GM08714 (cell line): Measurements from ENCODE around the gene LRRN3.
"Not testable (repeated sequence)": the region's sequence is repeated elsewhere in the genome, so short reads cannot be mapped to it uniquely, and the experiment has no call there.

Source experiments
- H3K4me3 ChIP-seq: fragments of 200-500 bp; sonication (Bioruptor generic); 2 replicates; pipeline ENCODE4 v1.5.1; 2014; ENCODE audit warnings: mild to moderate bottlenecking, low read length, inconsistent platforms
- ZNF274 ChIP-seq: IDR thresholded peaks from 2 replicates; pipeline ENCODE4 v1.6.1; 2012; ENCODE audit warnings: mild to moderate bottlenecking, low read depth, low read length

LRRN3 gene

DNA sequence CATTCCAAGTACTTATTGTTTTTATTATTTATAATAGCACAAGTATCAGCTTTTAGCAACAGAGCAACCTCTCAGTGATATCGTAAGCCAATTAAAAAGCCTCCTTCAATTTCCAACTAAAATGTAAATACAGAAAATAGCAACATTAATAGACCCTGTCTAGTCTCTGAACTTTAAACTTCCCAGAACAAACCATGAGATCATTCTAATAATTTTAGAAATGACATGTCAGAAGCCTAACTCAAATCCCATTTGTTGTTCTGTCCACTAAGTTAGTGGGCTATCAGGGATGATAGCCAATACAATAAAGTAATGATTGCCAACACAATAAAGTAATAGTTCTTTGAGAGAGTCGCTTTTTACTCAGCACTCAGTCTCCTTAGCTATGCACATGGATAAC is 22.3 kb upstream of the LRRN3 start:
- no peak overlapping the region for H3K4me3 ChIP-seq
- no peak for TF ChIP-seq ZNF274

DNA sequence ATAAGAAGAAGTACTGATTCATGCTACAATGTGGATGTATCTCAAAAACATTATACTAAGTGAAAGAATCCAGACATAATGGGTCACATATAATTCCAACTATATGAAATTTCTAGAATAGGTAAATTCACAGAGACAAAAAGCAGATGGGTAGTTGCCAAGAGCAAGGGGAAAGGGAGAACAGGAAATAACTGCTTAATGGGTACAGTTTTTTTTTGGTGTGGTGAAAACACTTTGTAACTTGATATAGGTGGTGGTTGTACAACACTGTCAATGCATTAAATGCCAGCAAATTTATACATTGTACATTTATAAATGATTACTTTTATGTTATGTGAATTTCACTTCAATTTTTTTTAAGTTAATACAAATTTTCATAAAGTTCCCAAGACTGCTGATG is 19.4 kb upstream of the LRRN3 start:
- TF ChIP-seq ZNF274, result no peak

DNA sequence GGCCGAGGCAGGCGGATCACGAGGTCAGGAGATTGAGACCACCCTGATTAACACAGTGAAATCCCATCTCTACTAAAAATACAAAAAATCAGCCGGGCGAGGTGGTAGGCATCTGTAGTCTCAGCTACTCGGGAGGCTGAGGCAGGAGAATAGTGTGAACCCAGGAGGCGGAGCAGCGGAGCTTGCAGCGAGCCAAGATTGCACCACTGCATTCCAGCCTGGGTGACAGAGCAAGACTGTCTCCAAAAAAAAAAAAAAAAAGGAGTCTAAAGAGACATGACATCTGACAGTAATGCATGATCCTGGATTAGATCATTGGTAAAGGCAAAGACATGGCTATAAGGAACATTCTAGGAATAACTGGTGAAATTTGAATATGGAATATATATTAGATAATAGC is 18.3 kb upstream of the LRRN3 start:
- not testable (repeated sequence) for H3K4me3 ChIP-seq

More for the DNA sequence above, 19.4 kb upstream of the LRRN3 start:
- no peak overlapping the region for H3K4me3 ChIP-seq

DNA sequence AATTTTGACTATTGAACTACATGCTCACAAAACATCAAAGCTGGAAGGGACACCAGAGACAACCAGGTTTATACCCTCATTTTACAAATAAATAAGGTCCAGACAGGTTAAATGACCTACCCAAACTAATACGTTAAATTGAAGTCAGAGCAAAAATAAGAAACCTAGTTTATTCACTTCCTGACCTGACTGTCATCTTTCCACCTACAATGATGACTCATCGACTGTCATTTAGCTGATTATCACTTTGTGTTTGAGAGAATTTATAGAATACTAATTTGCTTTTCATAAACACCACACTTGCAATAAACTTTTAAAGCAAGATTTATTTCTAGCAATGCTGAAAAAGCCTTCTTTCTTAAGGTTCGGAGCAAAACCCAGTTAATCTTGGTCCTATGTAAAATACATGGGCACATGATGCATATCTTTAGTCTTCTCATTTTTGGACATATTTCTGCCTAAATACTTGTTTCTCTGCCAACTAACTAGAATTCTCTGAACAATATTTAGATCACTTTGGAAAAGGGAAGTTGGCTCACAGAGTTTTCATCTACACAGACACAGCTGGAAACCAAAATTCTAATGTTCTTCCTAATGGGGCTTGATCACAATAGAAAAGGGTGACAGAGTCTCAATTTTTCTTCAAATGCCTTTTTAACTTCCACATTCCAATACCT is 16.7 kb upstream of the LRRN3 start:
- no peak for TF ChIP-seq ZNF274
- no peak overlapping the region for H3K4me3 ChIP-seq

DNA sequence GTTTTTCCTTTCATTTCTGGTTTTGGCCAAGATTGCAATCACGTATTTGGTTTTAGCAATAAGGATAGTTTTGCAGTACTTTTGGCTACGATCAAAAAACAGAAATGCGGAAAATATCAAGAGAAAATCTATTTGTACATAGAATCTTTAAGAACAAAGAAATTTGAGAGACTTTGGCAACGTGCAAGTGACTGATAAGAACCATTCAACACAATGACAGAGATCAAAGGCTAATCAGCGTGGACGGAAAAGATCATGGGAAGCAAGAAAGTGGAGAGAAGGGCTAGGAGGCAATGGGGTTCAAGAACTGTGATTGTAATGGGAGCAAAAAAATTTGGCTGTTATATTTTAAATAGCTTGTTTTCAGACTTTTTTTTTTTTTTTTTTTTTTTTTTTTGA is 16.2 kb upstream of the LRRN3 start:
- TF ChIP-seq ZNF274, result no peak
- H3K4me3 ChIP-seq, result no peak overlapping the region

DNA sequence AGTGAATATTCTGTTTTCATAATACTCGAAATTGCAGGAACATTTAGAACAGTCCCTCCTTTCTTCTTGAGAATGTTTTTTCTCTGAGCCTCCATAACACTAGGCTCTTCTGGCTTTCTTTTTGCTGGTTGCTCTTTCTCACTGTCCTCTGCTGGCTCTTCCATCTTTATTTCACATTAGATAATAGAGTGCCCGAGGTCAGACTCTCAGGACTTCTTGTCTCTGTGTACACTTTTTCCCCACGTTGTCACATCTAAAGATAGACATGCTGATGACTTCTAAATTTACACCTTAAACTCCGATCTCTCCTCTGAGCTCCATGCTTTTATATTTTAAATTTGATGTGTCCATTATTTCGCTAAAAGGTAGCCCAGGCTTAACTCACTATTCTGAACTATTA is 15.4 kb upstream of the LRRN3 start:
- TF ChIP-seq ZNF274, result no peak
- H3K4me3 ChIP-seq, result no peak overlapping the region

DNA sequence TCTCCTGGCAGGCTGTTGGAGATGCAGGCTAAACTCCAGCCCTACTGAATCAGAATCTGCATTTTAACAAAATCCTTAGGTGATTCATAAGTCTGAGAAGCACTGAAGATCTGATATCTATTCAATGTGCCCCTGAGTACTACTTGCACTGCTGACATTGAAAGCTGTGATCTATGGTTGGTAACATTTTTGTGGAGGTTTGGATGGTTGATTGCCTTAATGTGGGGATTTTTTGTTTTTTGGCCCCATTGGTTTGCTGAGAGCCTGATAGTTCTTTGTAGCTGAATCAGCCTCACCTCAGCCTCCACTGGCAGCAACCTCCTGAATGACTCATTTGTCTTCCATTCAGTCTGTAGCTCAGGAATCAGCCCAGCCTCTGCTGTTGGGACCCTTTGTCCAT is 14.7 kb upstream of the LRRN3 start:
- no peak overlapping the region for H3K4me3 ChIP-seq
- TF ChIP-seq ZNF274, result no peak

DNA sequence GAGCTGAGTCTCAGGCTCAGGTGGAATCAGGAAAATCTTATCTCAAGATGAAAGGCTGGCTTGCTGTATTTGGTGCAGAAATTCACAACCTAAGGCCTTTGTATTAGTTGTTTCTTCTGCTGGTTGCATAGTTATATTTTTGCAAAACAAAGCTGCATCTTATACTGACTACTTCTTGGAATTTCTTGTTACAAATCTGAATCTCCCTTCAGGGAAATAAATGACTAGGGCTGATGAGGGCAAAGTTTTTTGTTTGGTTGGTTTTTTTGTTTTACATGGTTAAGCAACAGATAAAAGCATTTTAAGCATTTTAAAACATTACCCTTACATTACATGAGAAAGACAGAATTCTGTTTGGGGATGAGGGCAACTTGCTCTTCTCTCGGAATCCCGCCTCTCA is 13.9 kb upstream of the LRRN3 start:
- no peak for TF ChIP-seq ZNF274
- H3K4me3 ChIP-seq, result no peak overlapping the region

DNA sequence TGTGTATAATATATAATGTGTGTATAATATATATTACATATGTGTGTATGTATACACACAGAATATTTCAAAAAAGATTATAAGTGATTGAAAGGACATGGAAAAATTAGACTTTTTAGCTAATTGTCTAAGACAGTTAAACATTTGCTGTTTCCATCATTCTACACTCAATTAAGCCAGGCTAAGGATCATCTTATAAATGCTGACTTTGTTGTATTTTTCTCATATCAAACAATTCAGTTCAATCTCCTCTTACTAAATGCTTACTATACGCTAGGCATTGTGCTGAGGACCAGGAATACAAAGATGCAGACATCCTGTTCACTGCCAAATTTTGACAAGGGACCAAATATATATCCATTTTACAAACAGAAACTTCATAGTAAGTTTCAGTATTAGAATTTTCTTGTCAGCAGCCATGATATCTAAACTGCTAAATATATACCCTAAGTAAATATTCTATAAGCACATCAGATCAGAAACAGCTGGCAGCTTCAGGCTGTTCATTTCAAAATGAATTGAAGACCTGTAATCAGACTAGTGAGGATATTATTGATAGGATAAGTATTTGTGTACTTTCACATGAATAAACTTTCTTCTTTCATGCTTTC is 10.3 kb upstream of the LRRN3 start:
- TF ChIP-seq ZNF274, result no peak
- no peak overlapping the region for H3K4me3 ChIP-seq

DNA sequence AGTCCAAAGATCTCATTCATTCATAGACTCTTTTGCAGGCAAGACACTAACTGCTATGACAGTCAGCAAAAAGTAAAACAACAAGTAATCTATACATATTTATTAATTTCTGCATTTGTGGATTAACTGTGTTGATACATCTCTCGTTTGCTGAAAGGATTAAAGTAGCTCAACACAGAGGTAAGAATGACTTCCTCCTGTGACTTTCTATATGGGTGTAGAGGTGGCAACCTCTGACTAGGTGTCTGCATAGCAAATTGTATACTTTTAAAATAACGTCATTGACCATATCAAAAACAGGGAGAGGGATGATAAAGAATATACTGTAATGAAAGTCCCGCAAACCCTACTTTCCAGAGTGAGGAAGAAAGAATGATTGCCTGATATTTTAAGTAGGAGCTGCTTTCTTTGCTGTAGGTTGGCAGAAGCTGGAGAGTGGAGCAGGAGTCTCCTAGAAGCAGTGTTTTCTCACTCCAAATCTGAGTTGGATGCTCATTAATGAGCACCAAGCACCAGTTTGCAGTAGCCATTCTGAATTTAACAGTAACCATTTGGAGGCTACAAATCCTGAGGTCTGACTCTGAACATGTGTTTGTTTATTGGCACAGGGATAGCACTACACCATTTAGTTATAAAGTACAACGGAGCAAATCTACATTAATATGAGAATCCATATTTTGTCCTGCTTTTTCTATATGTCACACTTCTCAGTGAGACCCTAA is 9.2 kb upstream of the LRRN3 start:
- no peak for TF ChIP-seq ZNF274
- H3K4me3 ChIP-seq, result no peak overlapping the region

DNA sequence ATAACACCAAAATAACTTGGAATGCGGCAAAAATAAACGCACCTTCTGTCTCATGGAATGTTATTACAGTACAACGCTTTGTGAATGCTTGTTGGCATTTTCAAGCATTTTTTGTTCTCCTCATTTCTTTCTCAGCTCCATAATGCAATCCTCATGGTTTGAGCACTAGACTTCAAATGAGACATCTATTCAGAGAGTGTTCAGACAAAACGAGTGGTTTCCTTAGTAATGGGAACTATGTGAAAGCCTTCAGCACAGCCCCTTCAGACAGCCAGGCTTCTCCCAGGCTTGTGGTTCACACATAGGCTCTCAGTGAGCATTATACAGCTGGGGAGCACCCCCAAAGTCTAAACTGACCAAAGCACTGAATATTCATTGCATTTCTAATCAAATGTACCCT is 8.6 kb upstream of the LRRN3 start:
- H3K4me3 ChIP-seq, result no peak overlapping the region
- no peak for TF ChIP-seq ZNF274

DNA sequence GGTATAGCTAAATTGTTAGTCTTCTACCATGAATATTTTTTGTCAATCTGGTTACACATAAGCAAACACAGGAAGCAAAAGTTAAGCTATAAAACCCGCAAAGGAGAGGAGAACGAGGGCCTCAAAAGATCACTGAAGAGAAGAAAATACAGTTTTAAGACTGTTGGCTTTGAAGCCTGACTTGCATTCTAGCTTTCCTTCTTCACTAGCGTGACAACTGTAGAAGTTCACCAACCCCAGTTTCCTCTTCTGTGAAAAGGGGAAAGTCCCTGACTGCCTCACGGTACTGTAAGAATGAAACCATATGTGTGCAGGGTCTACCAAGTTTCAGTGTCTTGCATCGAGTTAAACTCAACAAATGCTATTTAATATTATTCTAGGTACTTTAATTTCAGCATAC is 7.5 kb upstream of the LRRN3 start:
- no peak overlapping the region for H3K4me3 ChIP-seq

DNA sequence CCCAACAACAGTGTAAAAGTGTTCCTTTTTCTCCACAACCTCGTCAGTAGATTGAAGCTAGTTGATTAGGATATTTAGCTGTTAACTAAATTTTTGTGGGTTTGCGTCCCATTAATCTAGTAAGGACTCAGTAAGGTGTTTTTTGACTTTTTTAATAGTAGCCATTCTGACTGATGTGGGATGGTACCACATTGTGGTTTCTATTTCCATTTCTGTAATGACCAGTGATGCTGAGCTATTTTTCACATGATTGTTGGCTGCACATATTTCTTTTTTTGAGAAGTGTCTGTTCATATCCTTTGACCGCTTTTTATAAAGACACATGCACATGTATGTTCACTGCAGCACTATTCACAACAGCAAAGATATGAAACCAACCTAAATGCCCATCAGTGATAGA is 5.6 kb upstream of the LRRN3 start:
- no peak for TF ChIP-seq ZNF274
- H3K4me3 ChIP-seq, result no peak overlapping the region

More for the DNA sequence above, 7.5 kb upstream of the LRRN3 start:
- no peak for TF ChIP-seq ZNF274

DNA sequence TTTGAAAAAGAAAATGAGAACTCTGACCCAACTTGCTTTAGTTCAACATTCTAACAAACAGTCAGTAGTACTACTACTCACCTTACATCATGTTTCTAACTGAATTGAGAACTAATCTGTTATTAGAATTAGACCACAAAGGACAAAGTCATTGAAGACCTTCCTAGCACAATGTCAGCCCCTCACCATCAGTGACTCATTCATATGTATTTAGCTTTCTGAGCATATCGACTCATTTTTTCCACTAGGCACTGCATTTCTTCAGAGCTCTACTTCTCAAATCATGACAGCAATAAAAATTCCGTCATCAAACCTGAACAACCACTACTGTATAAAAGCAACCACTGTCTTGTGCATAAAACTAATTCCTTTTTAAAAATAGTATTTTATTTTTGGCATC is 4.4 kb upstream of the LRRN3 start:
- TF ChIP-seq ZNF274, result no peak
- no peak overlapping the region for H3K4me3 ChIP-seq

DNA sequence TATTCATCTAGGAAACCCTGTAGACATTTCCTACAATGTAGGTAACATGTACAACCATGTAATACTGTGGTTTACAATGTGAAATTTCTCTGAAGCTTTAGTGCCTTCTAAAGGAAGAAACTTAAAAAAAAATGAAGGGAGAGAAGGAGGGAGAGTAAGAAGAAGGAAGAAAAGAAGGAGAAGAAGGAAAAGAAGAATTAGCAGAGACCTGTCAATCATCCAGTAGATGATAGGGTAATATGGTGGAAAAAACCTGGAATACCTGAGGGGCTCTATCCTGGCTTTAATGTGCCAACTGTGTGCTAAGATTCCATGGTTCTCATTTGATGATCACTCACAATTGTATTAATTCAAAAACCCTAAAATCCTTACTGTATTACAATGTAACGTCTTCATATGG is 2.6 kb upstream of the LRRN3 start:
- TF ChIP-seq ZNF274, result no peak
- H3K4me3 ChIP-seq, result no peak overlapping the region
